Gastrocnemius medialis (tissue), 4 donors: ENCODE measurements around the gene DPYSL5.

Source experiments
- CTCF ChIP-seq, 5 experiments: fragments of 450-650 bp in 3 of 5; fragments of 200-600 bp in 2 of 5; sonication (generic) in 2 of 5; IDR thresholded peaks in 4 of 5; conservative IDR thresholded peaks in 1 of 5; 1 replicate in 4 of 5; 2 replicates in 1 of 5; pipeline ENCODE4 v1.5.1; 2016 to 2019; ENCODE audit warnings: antibody characterized with exemption in 5 of 5, mild to moderate bottlenecking in 3 of 5, moderate library complexity in 3 of 5
- POLR2A ChIP-seq, 2 donors: fragments of 450-650 bp; IDR thresholded peaks; one replicate each; pipeline ENCODE4 v1.6.1; 2017; ENCODE audit warnings: antibody characterized with exemption in 2 of 2, mild to moderate bottlenecking in 2 of 2, moderate library complexity in 2 of 2

- TF ChIP-seq CTCF (IDR thresholded peaks at IDR 0.05 in 4 of 5, conservative IDR thresholded peaks at IDR 0.05 in 1 of 5), result no peak
- TF ChIP-seq POLR2A (IDR thresholded peaks at IDR 0.05), result no peak
Observed at GRCh38 chr2:26855466-26855865, 7.5 kb downstream of the DPYSL5 start.
